ENCODE results near the gene EVI2A. TPM values are rescaled to one million over a fixed set of nuclear protein-coding genes. Genes with fewer than 3 reads are reported as not detected.
"Not testable (repeated sequence)": the region's sequence is repeated elsewhere in the genome, so short reads cannot be mapped to it uniquely, and the experiment has no call there.

Gene EVI2A
- total RNA-seq, 1 donor: 191 TPM

GRCh38 chr17:31293581-31293980, 27.8 kb downstream of the EVI2A start:
- DNase-seq (ENCODE audit: insufficient read length, low spot score, missing footprints): no peak
- H3K9me3 ChIP-seq (ENCODE audit: low read depth, low read length): no peaks in the 10 kb centered on the region
- no peaks in the 10 kb centered on the region for H3K36me3 ChIP-seq (ENCODE audit: insufficient read depth, low read length)
- no peak overlapping the region for H3K4me2 ChIP-seq (ENCODE audit: insufficient read depth, low read length)
- peaks cover 5% of the 10 kb centered on the region for H3K4me1 ChIP-seq (ENCODE audit: insufficient read depth, low read length)
- H3K79me2 ChIP-seq (ENCODE audit: insufficient read depth, low read length): peaks cover 6% of the 10 kb centered on the region
- no peak overlapping the region for H3K27ac ChIP-seq (ENCODE audit: low read depth, low read length)
- H3K4me3 ChIP-seq (ENCODE audit: insufficient read depth, low read length): no peak overlapping the region
- H4K20me1 ChIP-seq (ENCODE audit: insufficient read depth, low read length): no peaks in the 10 kb centered on the region
- TF ChIP-seq CTCF (IDR thresholded peaks at IDR 0.05; ENCODE audit: extremely low read depth, low read depth, low read length): no peak
- no peaks in the 10 kb centered on the region for H3K27me3 ChIP-seq (ENCODE audit: insufficient read depth, low read length)
- H2AFZ ChIP-seq (ENCODE audit: low read length): no peak overlapping the region

DNA sequence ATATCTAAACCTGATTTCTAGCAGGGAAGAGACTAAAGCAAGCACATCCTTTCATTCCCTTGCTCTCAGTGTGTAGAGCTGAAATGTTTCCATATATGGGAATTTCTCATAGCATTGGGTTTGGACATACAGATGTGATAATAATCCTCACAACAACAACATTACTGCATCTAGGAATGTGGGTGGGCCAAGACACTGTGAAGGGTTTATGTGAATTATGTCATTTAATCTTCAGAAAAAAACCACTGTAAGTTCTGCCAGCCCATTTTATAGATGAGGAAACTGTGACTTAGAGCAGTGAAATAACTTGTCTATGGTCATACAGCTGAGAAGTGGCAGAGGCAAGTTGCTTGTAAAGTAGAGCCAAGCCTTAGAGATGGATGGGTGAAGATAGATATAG, 29.6 kb downstream of the EVI2A start:
- Histone ChIP-seq H3K27ac (ENCODE audit: low read depth, low read length) (no peak overlapping the region), H3K4me3 (ENCODE audit: insufficient read depth, low read length) (no peak overlapping the region), H2AFZ (ENCODE audit: low read length) (no peak overlapping the region), H4K20me1 (ENCODE audit: insufficient read depth, low read length) (no peaks in the 10 kb centered on the region), H3K79me2 (ENCODE audit: insufficient read depth, low read length) (peaks cover 6% of the 10 kb centered on the region), H3K9me3 (ENCODE audit: low read depth, low read length) (no peaks in the 10 kb centered on the region), H3K27me3 (ENCODE audit: insufficient read depth, low read length) (no peaks in the 10 kb centered on the region), H3K4me2 (ENCODE audit: insufficient read depth, low read length) (no peak overlapping the region), H3K4me1 (ENCODE audit: insufficient read depth, low read length) (peaks cover 5% of the 10 kb centered on the region), H3K36me3 (ENCODE audit: insufficient read depth, low read length) (no peaks in the 10 kb centered on the region)
- no peak for DNase-seq (ENCODE audit: insufficient read length, low spot score, missing footprints)
- no peak for TF ChIP-seq CTCF (IDR thresholded peaks at IDR 0.05; ENCODE audit: extremely low read depth, low read depth, low read length)

- no peak for DNase-seq (ENCODE audit: insufficient read length, low spot score, missing footprints)
- Histone ChIP-seq H4K20me1 (ENCODE audit: insufficient read depth, low read length) (no peaks in the 10 kb centered on the region), H3K4me3 (ENCODE audit: insufficient read depth, low read length) (no peak overlapping the region), H3K4me2 (ENCODE audit: insufficient read depth, low read length) (no peak overlapping the region), H2AFZ (ENCODE audit: low read length) (no peak overlapping the region), H3K4me1 (ENCODE audit: insufficient read depth, low read length) (peaks cover 5% of the 10 kb centered on the region), H3K27me3 (ENCODE audit: insufficient read depth, low read length) (no peaks in the 10 kb centered on the region), H3K36me3 (ENCODE audit: insufficient read depth, low read length) (no peaks in the 10 kb centered on the region), H3K79me2 (ENCODE audit: insufficient read depth, low read length) (peaks cover 3% of the 10 kb centered on the region), H3K9me3 (ENCODE audit: low read depth, low read length) (no peaks in the 10 kb centered on the region), H3K27ac (ENCODE audit: low read depth, low read length) (peak overlapping the region; percentile 47)
- TF ChIP-seq CTCF (IDR thresholded peaks at IDR 0.05; ENCODE audit: extremely low read depth, low read depth, low read length): no peak
Measured at GRCh38 chr17:31289790-31290189, 31.6 kb downstream of the EVI2A start.

DNA sequence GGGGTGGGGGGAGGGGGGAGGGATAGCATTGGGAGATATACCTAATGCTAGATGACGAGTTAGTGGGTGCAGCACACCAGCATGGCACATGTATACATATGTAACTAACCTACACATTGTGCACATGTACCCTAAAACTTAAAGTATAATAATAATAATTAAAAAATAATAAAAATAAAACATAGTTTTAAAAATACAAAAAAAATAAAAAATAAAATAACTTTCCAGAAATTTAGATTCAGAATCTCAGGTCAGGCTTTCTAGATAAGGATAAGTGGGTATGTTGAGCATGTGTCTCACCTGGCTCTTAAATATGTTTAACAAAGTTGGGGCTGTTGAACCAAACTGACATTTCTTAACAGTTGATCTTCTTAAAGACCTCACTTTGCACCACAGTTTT, 33.5 kb downstream of the EVI2A start:
- DNase-seq (ENCODE audit: insufficient read length, low spot score, missing footprints); H4K20me1 ChIP-seq (ENCODE audit: insufficient read depth, low read length); H2AFZ ChIP-seq (ENCODE audit: low read length); H3K36me3 ChIP-seq (ENCODE audit: insufficient read depth, low read length); H3K4me3 ChIP-seq (ENCODE audit: insufficient read depth, low read length); H3K79me2 ChIP-seq (ENCODE audit: insufficient read depth, low read length); H3K27me3 ChIP-seq (ENCODE audit: insufficient read depth, low read length); H3K9me3 ChIP-seq (ENCODE audit: low read depth, low read length); H3K27ac ChIP-seq (ENCODE audit: low read depth, low read length); H3K4me2 ChIP-seq (ENCODE audit: insufficient read depth, low read length); H3K4me1 ChIP-seq (ENCODE audit: insufficient read depth, low read length): not testable (repeated sequence)

Measured in osteoblast (primary cell).